GM18951 (cell line): ENCODE data around the gene CAPN3.

ENCODE experiments used
- POLR2A ChIP-seq: IDR thresholded peaks from 4 replicates; pipeline ENCODE4 v1.6.1; 2011; ENCODE audit warnings: mild to moderate bottlenecking; ENCODE audit not compliant: insufficient read length, insufficient read depth; ENCODE audit errors: extremely low read depth
- in situ Hi-C: fragments of 300-500 bp; cut with MboI; formaldehyde crosslinking; loops from one replicate; pipeline ENCODE4 v1.12.0; 2022; ENCODE audit warnings: low sequenced_read_pairs, mixed read lengths, inconsistent platforms; ENCODE audit not compliant: unreplicated experiment

CAPN3 gene

GRCh38 chr15:42392309-42393024 is 33.2 kb downstream of the CAPN3 start:
- in situ Hi-C loops: no loop called here
- TF ChIP-seq POLR2A: no peak

- in situ Hi-C loops: no loop called here
- TF ChIP-seq POLR2A: no peak
Observed at GRCh38 chr15:42394106-42394505, 34.8 kb downstream of the CAPN3 start.

- in situ Hi-C loops: no loop called here
- no peak for TF ChIP-seq POLR2A
Observed at GRCh38 chr15:42395838-42396237, 36.5 kb downstream of the CAPN3 start.

GRCh38 chr15:42401544-42402454 is 42.5 kb downstream of the CAPN3 start:
- TF ChIP-seq POLR2A: no peak
- in situ Hi-C loops: no loop called here

- in situ Hi-C loops: no loop called here
- TF ChIP-seq POLR2A: no peak
Observed at GRCh38 chr15:42402455-42403205, 43.3 kb downstream of the CAPN3 start.

- no peak for TF ChIP-seq POLR2A
- in situ Hi-C loops: no loop called here
Observed at GRCh38 chr15:42403389-42403788, 44.1 kb downstream of the CAPN3 start.

GRCh38 chr15:42404461-42405235 is 45.3 kb downstream of the CAPN3 start:
- TF ChIP-seq POLR2A: no peak
- in situ Hi-C loops: no loop called here

- in situ Hi-C loops: no loop called here
- TF ChIP-seq POLR2A: no peak
Observed at GRCh38 chr15:42405863-42406482, 46.7 kb downstream of the CAPN3 start.

GRCh38 chr15:42408178-42408577 is 48.9 kb downstream of the CAPN3 start:
- no peak for TF ChIP-seq POLR2A
- in situ Hi-C loops: no loop called here

- in situ Hi-C loops: no loop called here
- TF ChIP-seq POLR2A: no peak
Observed at GRCh38 chr15:42409011-42409410, 49.7 kb downstream of the CAPN3 start.

- in situ Hi-C loops: no loop called here
- no peak for TF ChIP-seq POLR2A
Observed at GRCh38 chr15:42411884-42412283, 52.6 kb downstream of the CAPN3 start.

GRCh38 chr15:42413920-42414319 is 54.6 kb downstream of the CAPN3 start:
- no peak for TF ChIP-seq POLR2A
- in situ Hi-C loops: no loop called here
